Tibial nerve (tissue), 4 donors: ENCODE measurements around the gene TBC1D22A.

ENCODE experiments used
- CTCF ChIP-seq, 5 experiments: fragments of 200-600 bp in 3 of 5; fragments of 450-650 bp in 2 of 5; sonication (generic) in 3 of 5; IDR thresholded peaks; one replicate each; pipeline ENCODE4 v1.5.1; 2016 to 2019; ENCODE audit warnings: antibody characterized with exemption in 5 of 5, mild to moderate bottlenecking in 3 of 5, moderate library complexity in 2 of 5
- EP300 ChIP-seq, 2 donors: sonication (generic); formaldehyde crosslinking; IDR thresholded peaks; one replicate each; pipeline ENCODE4 v1.6.1; 2017; ENCODE audit warnings: antibody characterized with exemption in 2 of 2, mild to moderate bottlenecking in 1 of 2
- POLR2A ChIP-seq, 2 donors: fragments of 450-650 bp; IDR thresholded peaks; one replicate each; pipeline ENCODE4 v1.6.1; 2017; ENCODE audit warnings: antibody characterized with exemption in 2 of 2, mild to moderate bottlenecking in 2 of 2, moderate library complexity in 2 of 2

GRCh38 chr22:46959369-46959768 lies 196.9 kb downstream of the TBC1D22A start:
- TF ChIP-seq CTCF (IDR thresholded peaks at IDR 0.05) (no peak), POLR2A (IDR thresholded peaks at IDR 0.05) (no peak), EP300 (IDR thresholded peaks at IDR 0.05) (no peak)
